ENCODE measurements around the gene GTF3C1.

GRCh38 chr16:27531826-27532800, 17.6 kb downstream of the GTF3C1 start:
- no peak for TF ChIP-seq POLR2AphosphoS5 (IDR thresholded peaks at IDR 0.05)
- TF ChIP-seq, protein P1, sequence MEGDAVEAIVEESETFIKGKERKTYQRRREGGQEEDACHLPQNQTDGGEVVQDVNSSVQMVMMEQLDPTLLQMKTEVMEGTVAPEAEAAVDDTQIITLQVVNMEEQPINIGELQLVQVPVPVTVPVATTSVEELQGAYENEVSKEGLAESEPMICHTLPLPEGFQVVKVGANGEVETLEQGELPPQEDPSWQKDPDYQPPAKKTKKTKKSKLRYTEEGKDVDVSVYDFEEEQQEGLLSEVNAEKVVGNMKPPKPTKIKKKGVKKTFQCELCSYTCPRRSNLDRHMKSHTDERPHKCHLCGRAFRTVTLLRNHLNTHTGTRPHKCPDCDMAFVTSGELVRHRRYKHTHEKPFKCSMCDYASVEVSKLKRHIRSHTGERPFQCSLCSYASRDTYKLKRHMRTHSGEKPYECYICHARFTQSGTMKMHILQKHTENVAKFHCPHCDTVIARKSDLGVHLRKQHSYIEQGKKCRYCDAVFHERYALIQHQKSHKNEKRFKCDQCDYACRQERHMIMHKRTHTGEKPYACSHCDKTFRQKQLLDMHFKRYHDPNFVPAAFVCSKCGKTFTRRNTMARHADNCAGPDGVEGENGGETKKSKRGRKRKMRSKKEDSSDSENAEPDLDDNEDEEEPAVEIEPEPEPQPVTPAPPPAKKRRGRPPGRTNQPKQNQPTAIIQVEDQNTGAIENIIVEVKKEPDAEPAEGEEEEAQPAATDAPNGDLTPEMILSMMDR (IDR thresholded peaks at IDR 0.05; ENCODE audit: poor library complexity, severe bottlenecking), result no peak
- no peak for TF ChIP-seq EP300 (conservative IDR thresholded peaks at IDR 0.05; ENCODE audit: poor library complexity, severe bottlenecking)
- TF ChIP-seq MXI1 (conservative IDR thresholded peaks at IDR 0.05; ENCODE audit: poor library complexity, severe bottlenecking), result no peak
- no peak for TF ChIP-seq TAF1 (IDR thresholded peaks at IDR 0.05; ENCODE audit: low read depth)
- TF ChIP-seq EZH2 (IDR thresholded peaks at IDR 0.05; ENCODE audit: borderline replicate concordance, insufficient read depth, low read length, poor library complexity, severe bottlenecking), result no peak
- no peak for TF ChIP-seq REST (IDR thresholded peaks at IDR 0.05; ENCODE audit: borderline replicate concordance)
- TF ChIP-seq SMC3 (conservative IDR thresholded peaks at IDR 0.05; ENCODE audit: poor library complexity), result no peak
- TF ChIP-seq RAD21 (conservative IDR thresholded peaks at IDR 0.05), result no peak
